GM13976 (cell line): ENCODE measurements around the gene ZNF607.
"Not testable (repeated sequence)": the region's sequence is repeated elsewhere in the genome, so short reads cannot be mapped to it uniquely, and the experiment has no call there.

ENCODE experiments used
- DNase-seq: peaks from one replicate; pipeline ENCODE4 v3.0.0; 2012; ENCODE audit warnings: low spot score
- in situ Hi-C: fragments of 300-500 bp; cut with MboI; formaldehyde crosslinking; loops from one replicate; pipeline ENCODE4 v1.12.0; 2022; ENCODE audit warnings: low sequenced_read_pairs, mixed read lengths, inconsistent platforms; ENCODE audit not compliant: unreplicated experiment
- TF ChIP-seq, protein P1 (sequence below): IDR thresholded peaks from 2 replicates; pipeline ENCODE4 v1.5.1; 2012; ENCODE audit warnings: borderline replicate concordance, mild to moderate bottlenecking; ENCODE audit not compliant: insufficient read depth; ENCODE audit errors: extremely low read depth, missing control alignments, control extremely low read depth

The ZNF607 gene

DNA sequence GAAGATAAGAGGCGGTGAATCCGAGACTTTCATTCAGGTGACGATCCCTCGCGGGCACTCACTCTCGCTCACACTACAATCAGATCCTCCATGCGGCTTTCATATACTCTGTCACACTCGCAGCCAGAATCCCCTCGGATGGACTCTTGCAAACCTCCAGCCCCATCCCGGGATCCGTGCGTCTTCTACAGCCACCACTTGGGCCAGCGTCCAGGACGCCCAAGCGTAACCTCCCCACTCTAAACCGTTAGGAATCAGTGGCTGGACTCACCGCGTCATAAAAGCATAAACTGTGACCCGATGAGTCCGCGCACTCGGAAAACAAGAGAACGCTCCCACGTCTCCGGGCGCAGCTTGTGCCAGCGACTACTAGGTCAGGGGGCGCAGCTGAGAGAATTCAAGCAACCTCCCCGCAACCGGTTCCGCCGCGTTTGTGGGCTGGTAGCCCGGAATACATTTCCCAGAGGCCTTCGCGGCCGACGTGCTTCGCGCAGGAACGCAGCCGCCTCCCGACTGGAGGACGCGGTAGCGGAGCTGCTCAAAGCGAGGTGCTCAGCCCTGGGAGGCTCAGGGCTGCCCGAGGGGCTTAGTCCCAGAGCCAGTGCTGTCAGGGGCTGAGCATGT is 27.6 kb downstream of the ZNF607 start:
- in situ Hi-C loops: no loop called here
- DNase-seq: peak; percentile 77
- TF ChIP-seq, protein P1, sequence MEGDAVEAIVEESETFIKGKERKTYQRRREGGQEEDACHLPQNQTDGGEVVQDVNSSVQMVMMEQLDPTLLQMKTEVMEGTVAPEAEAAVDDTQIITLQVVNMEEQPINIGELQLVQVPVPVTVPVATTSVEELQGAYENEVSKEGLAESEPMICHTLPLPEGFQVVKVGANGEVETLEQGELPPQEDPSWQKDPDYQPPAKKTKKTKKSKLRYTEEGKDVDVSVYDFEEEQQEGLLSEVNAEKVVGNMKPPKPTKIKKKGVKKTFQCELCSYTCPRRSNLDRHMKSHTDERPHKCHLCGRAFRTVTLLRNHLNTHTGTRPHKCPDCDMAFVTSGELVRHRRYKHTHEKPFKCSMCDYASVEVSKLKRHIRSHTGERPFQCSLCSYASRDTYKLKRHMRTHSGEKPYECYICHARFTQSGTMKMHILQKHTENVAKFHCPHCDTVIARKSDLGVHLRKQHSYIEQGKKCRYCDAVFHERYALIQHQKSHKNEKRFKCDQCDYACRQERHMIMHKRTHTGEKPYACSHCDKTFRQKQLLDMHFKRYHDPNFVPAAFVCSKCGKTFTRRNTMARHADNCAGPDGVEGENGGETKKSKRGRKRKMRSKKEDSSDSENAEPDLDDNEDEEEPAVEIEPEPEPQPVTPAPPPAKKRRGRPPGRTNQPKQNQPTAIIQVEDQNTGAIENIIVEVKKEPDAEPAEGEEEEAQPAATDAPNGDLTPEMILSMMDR: no peak

GRCh38 chr19:37683520-37683919 is 36.0 kb downstream of the ZNF607 start:
- TF ChIP-seq, protein P1: no peak
- in situ Hi-C loops: no loop called here
- no peak for DNase-seq

GRCh38 chr19:37669450-37669914 is 50.1 kb downstream of the ZNF607 start:
- in situ Hi-C loops: no loop called here
- TF ChIP-seq, protein P1: no peak
- DNase-seq: no peak

- in situ Hi-C loops, DNase-seq: not testable (repeated sequence)
Measured at GRCh38 chr19:37657157-37657556, 62.4 kb downstream of the ZNF607 start.

GRCh38 chr19:37655689-37656371 is 63.7 kb downstream of the ZNF607 start:
- in situ Hi-C loops: no loop called here
- DNase-seq: peak; percentile 88
- TF ChIP-seq, protein P1: no peak

GRCh38 chr19:37655301-37655688 is 64.3 kb downstream of the ZNF607 start, which contains the start of gene ZFP30:
TSS of gene ZFP30 (minus strand) at chr19:37655465. CDS start at chr19:37647822, 7,643 bp downstream.
- DNase-seq: peak; percentile 88
- in situ Hi-C loops: no loop called here
- TF ChIP-seq, protein P1: no peak

- in situ Hi-C loops: no loop called here
- TF ChIP-seq, protein P1: no peak
Measured at GRCh38 chr19:37654629-37655300, 64.8 kb downstream of the ZNF607 start.

More at GRCh38 chr19:37654629-37655300, 64.8 kb downstream of the ZNF607 start:
- peak; percentile 66 for DNase-seq
